ENCODE measurements around the gene WFDC6. TPM values are rescaled to one million over a fixed set of nuclear protein-coding genes. Genes with fewer than 3 reads are reported as not detected.

Gene WFDC6
- polyA plus RNA-seq, 4 donors, result not detected

Other genes starting within 250 kb of the WFDC6 start
- gene RBPJL, start 232.6 kb downstream of the WFDC6 start, polyA plus RNA-seq (ENCODE audit: insufficient read length in 4 of 4), result under 1 TPM in 1 of 4 donors, not detected in 3; 0.06 TPM
- under 1 TPM; 0.20 to 0.58 (median 0.40) TPM for gene MATN4, start 231.2 kb downstream of the WFDC6 start, polyA plus RNA-seq (ENCODE audit: insufficient read length in 4 of 4)
- 100 to 1,000 TPM; 168 to 196 (median 184) TPM for gene SDC4, start 191.1 kb downstream of the WFDC6 start, polyA plus RNA-seq (ENCODE audit: insufficient read length in 4 of 4)
- 10 to 100 TPM; 35.4 to 38.0 (median 35.6) TPM for gene SYS1, start 176.3 kb downstream of the WFDC6 start, polyA plus RNA-seq (ENCODE audit: insufficient read length in 4 of 4)
- 1 to 10 TPM in 2 of 4 donors, under 1 TPM in 2; 0.94 to 1.6 (median 1.2) TPM for gene TP53TG5, start 161.2 kb downstream of the WFDC6 start, polyA plus RNA-seq (ENCODE audit: insufficient read length in 4 of 4)
- 10 to 100 TPM; 24.7 to 29.7 (median 26.3) TPM for gene DBNDD2, start 131.2 kb downstream of the WFDC6 start, polyA plus RNA-seq (ENCODE audit: insufficient read length in 4 of 4)
- gene PIGT, start 123.3 kb downstream of the WFDC6 start, polyA plus RNA-seq (ENCODE audit: insufficient read length in 4 of 4), result 100 to 1,000 TPM in 3 of 4 donors, 10 to 100 TPM in 1; 97.4 to 105 (median 103) TPM
- 100 to 1,000 TPM; 171 to 224 (median 204) TPM for gene WFDC2, start 69.7 kb downstream of the WFDC6 start, polyA plus RNA-seq (ENCODE audit: insufficient read length in 4 of 4)
- not detected for gene SPINT3, start 23.9 kb downstream of the WFDC6 start, polyA plus RNA-seq (ENCODE audit: insufficient read length in 4 of 4)
- gene EPPIN, start 7.9 kb upstream of the WFDC6 start, polyA plus RNA-seq (ENCODE audit: insufficient read length in 4 of 4), result under 1 TPM; 0.12 to 0.36 (median 0.16) TPM
- under 1 TPM in 2 of 4 donors, not detected in 2; 0.05 to 0.18 TPM for gene WFDC8, start 39.8 kb upstream of the WFDC6 start, polyA plus RNA-seq (ENCODE audit: insufficient read length in 4 of 4)
- not detected for gene WFDC10A, start 90.3 kb upstream of the WFDC6 start, polyA plus RNA-seq (ENCODE audit: insufficient read length in 4 of 4)
- gene WFDC9, start 91.8 kb upstream of the WFDC6 start, polyA plus RNA-seq (ENCODE audit: insufficient read length in 4 of 4), result not detected
- under 1 TPM in 1 of 4 donors, not detected in 3; 0.10 TPM for gene WFDC11, start 130.8 kb upstream of the WFDC6 start, polyA plus RNA-seq (ENCODE audit: insufficient read length in 4 of 4)
- gene WFDC13, start 162.6 kb upstream of the WFDC6 start, polyA plus RNA-seq (ENCODE audit: insufficient read length in 4 of 4), result not detected
- not detected for gene WFDC10B, start 165.5 kb upstream of the WFDC6 start, polyA plus RNA-seq (ENCODE audit: insufficient read length in 4 of 4)
- not detected for gene SPINT4, start 182.9 kb upstream of the WFDC6 start, polyA plus RNA-seq (ENCODE audit: insufficient read length in 4 of 4)

Data from right renal pelvis (tissue), 4 donors.